ENCODE data around the gene KRTAP5-2. TPM values are rescaled to one million over a fixed set of nuclear protein-coding genes. Genes with fewer than 3 reads are reported as not detected.

Gene KRTAP5-2
- total RNA-seq, 2 donors from 2014 or later = not detected

- Mint-ChIP-seq H3K27ac (no peak overlapping the region), H3K4me1 (ENCODE audit: low read depth in 2 of 2) (peaks cover 3 to 6% of the 10 kb centered on the region in 2 donors), H3K9me3 (no peaks in the 10 kb centered on the region), H3K36me3 (no peaks in the 10 kb centered on the region), H3K27me3 (peaks cover 33 to 42% of the 10 kb centered on the region in 2 donors), H3K4me3 (no peak overlapping the region)
- no peak for ATAC-seq
- DNase-seq (ENCODE audit: low spot score) = no peak
These were observed 38.3 kb upstream of the KRTAP5-2 start for GRCh38 chr11:1636291-1636950.

DNA sequence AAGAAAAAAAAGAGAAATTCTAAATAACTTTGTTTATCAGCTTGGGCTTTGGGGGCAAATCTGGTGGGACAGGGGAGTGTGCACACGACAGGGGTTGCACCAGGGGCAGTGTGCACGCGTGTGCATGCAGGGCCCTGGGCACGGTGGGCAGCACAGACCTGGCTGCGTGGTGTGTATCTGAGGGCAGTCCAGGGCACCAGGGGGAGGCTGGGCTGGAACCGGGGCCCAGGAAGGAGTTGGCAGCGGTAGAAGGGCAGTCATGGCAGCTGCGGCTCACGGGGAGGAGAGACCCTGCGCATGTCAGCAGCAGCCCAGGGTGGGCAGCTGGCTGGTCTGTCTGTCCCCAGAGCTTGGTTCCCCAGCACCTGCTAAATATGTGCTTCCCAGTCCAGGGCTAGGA, 35.8 kb upstream of the KRTAP5-2 start:
- Mint-ChIP-seq H3K27me3 (peaks cover 34 to 42% of the 10 kb centered on the region in 2 donors), H3K27ac (no peak overlapping the region), H3K36me3 (no peaks in the 10 kb centered on the region), H3K9me3 (no peaks in the 10 kb centered on the region), H3K4me3 (no peak overlapping the region), H3K4me1 (ENCODE audit: low read depth in 2 of 2) (no peaks in the 10 kb centered on the region)
- ATAC-seq (no peak), DNase-seq (ENCODE audit: low spot score) (no peak)

- Mint-ChIP-seq H3K4me1 (ENCODE audit: low read depth in 2 of 2) (no peaks in the 10 kb centered on the region), H3K4me3 (no peak overlapping the region), H3K27me3 (peaks cover 36 to 45% of the 10 kb centered on the region in 2 donors), H3K27ac (no peak overlapping the region), H3K9me3 (no peaks in the 10 kb centered on the region), H3K36me3 (no peaks in the 10 kb centered on the region)
- no peak for DNase-seq (ENCODE audit: low spot score)
- no peak for ATAC-seq
These were observed 34.1 kb upstream of the KRTAP5-2 start for GRCh38 chr11:1632053-1632714.

DNA sequence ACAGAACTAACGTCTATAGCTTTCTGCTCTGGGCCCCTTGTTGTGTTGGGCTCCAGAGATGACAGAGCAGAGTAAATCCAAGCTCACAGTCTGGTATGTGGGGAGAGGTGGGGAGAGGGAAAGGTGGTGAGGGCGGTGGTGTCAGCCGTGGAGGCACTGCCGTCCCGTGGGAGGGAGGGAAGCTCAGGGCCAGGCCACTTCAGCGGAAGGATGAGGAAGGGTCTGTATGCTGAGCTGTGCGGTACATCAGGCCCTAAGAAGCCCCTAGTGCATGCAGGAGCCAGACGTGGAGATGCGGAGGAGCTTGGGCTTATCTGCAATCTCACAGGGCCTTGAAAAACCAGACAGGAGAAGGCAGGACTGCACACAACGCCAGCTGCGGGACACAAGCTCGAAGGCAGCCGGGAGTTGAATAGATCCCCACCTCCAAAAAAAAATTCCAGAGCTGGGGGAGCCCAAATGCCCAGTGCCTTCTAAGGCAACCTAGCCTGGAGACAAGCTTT, 33.0 kb upstream of the KRTAP5-2 start:
- Mint-ChIP-seq H3K27ac (no peak overlapping the region), H3K36me3 (no peaks in the 10 kb centered on the region), H3K4me3 (no peak overlapping the region), H3K4me1 (ENCODE audit: low read depth in 2 of 2) (no peaks in the 10 kb centered on the region), H3K9me3 (no peaks in the 10 kb centered on the region), H3K27me3 (peaks cover 34 to 50% of the 10 kb centered on the region in 2 donors)
- ATAC-seq = no peak
- DNase-seq (ENCODE audit: low spot score) = no peak

- Mint-ChIP-seq H3K36me3 (no peaks in the 10 kb centered on the region), H3K4me3 (no peak overlapping the region), H3K9me3 (no peaks in the 10 kb centered on the region), H3K27ac (no peak overlapping the region), H3K4me1 (ENCODE audit: low read depth in 2 of 2) (no peaks in the 10 kb centered on the region), H3K27me3 (peaks cover 30 to 43% of the 10 kb centered on the region in 2 donors)
- DNase-seq (ENCODE audit: low spot score) (no peak), ATAC-seq (no peak)
These were observed 32.2 kb upstream of the KRTAP5-2 start for GRCh38 chr11:1630271-1630670.

DNA sequence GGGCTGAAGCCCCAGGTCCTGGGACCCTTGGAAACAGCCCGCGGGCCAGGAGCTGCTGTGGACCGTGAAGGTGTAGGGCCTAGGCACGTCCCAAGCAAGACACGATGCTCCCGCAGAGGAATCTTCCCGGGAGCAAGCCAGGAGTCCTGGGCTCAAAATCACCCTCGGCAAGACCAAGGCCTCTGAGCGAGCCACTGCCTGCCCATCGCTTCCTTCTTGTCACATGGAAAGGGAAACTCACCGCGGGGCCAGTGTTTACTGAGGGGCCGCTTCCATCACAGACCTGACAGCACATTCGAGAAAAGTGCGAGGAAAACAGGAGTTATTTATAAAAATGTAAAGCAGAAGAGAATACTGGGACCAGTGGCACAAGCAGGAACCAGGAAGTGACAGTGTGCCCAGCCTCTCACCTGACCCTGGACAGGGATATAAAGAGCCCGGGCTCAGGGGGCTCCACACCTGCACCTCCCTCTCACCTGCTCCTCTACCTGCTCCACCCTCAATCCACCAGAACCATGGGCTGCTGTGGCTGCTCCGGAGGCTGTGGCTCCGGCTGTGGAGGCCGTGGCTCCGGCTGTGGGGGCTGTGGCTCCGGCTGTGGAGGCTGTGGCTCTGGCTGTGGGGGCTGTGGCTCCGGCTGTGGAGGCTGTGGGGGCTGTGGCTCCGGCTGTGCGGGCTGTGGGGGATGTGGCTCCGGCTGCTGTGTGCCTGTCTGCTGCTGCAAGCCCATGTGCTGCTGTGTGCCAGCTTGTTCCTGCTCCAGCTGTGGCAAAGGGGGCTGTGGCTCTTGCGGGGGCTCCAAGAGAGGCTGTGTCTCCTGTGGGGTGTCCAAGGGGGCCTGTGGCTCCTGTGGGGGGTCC, 31.5 kb upstream of the KRTAP5-2 start, which contains the start of gene KRTAP5-5:
Gene KRTAP5-5 (plus strand): TSS at position 450 of the 860 bp plus-strand sequence. CDS start 66 bp downstream, at position 516.
- Mint-ChIP-seq H3K27ac (no peak within 1 kb of the TSS), H3K36me3 (no peaks in the 10 kb centered on the region), H3K9me3 (no peaks in the 10 kb centered on the region), H3K4me3 (no peak within 1 kb of the TSS), H3K4me1 (ENCODE audit: low read depth in 2 of 2) (no peaks in the 10 kb centered on the region), H3K27me3 (peaks cover 30 to 37% of the 10 kb centered on the region in 2 donors)
- DNase-seq (ENCODE audit: low spot score) (no peak), ATAC-seq (no peak)

GRCh38 chr11:1628506-1629325, 30.6 kb upstream of the KRTAP5-2 start:
- ATAC-seq = peak; percentile 74 to 88
- Mint-ChIP-seq H3K36me3 (no peaks in the 10 kb centered on the region), H3K4me1 (ENCODE audit: low read depth in 2 of 2) (no peaks in the 10 kb centered on the region), H3K9me3 (no peaks in the 10 kb centered on the region), H3K27ac (no peak overlapping the region), H3K4me3 (no peak overlapping the region), H3K27me3 (peaks cover 24 to 37% of the 10 kb centered on the region in 2 donors)
- peak; percentile 81 for DNase-seq (ENCODE audit: low spot score)

- Mint-ChIP-seq H3K4me3 (no peak overlapping the region), H3K36me3 (no peaks in the 10 kb centered on the region)
These were observed 27.4 kb upstream of the KRTAP5-2 start for GRCh38 chr11:1625541-1625940.

GRCh38 chr11:1624621-1625020, 26.5 kb upstream of the KRTAP5-2 start:
- Mint-ChIP-seq H3K27ac (no peak overlapping the region), H3K36me3 (no peaks in the 10 kb centered on the region), H3K4me1 (ENCODE audit: low read depth in 2 of 2) (no peaks in the 10 kb centered on the region), H3K9me3 (no peaks in the 10 kb centered on the region), H3K27me3 (peaks cover 14% of the 10 kb centered on the region in 2 donors), H3K4me3 (no peak overlapping the region)
- DNase-seq (ENCODE audit: low spot score) (no peak), ATAC-seq (no peak)

More at GRCh38 chr11:1625541-1625940, 27.4 kb upstream of the KRTAP5-2 start:
- Mint-ChIP-seq H3K4me1 (ENCODE audit: low read depth in 2 of 2) (no peaks in the 10 kb centered on the region), H3K9me3 (no peaks in the 10 kb centered on the region), H3K27ac (no peak overlapping the region), H3K27me3 (peaks cover 13 to 17% of the 10 kb centered on the region in 2 donors)
- ATAC-seq (no peak), DNase-seq (ENCODE audit: low spot score) (no peak)

- Mint-ChIP-seq H3K4me1 (ENCODE audit: low read depth in 2 of 2) (no peaks in the 10 kb centered on the region), H3K36me3 (no peaks in the 10 kb centered on the region), H3K27me3 (peaks cover 14 to 15% of the 10 kb centered on the region in 2 donors), H3K4me3 (no peak overlapping the region), H3K9me3 (no peaks in the 10 kb centered on the region), H3K27ac (no peak overlapping the region)
- no peak for ATAC-seq
- DNase-seq (ENCODE audit: low spot score) = no peak
These were observed 25.6 kb upstream of the KRTAP5-2 start for GRCh38 chr11:1623716-1624115.

- Mint-ChIP-seq H3K4me3 (no peak within 1 kb of the TSS), H3K9me3 (no peaks in the 10 kb centered on the region)
These were observed 24.0 kb upstream of the KRTAP5-2 start, which contains the start of gene KRTAP5-4 for GRCh38 chr11:1622086-1622485. Gene KRTAP5-4, minus strand, starts transcription at chr11:1622138. Its CDS starts 45 bp downstream, at chr11:1622093.

GRCh38 chr11:1619449-1619848, 21.4 kb upstream of the KRTAP5-2 start:
- Mint-ChIP-seq H3K27me3 (peaks cover 22 to 27% of the 10 kb centered on the region in 2 donors), H3K9me3 (no peaks in the 10 kb centered on the region)

More at GRCh38 chr11:1622086-1622485, 24.0 kb upstream of the KRTAP5-2 start, which contains the start of gene KRTAP5-4:
- H3K27ac Mint-ChIP-seq = no peak within 1 kb of the TSS
- peaks cover 10 to 16% of the 10 kb centered on the region in 2 donors for H3K27me3 Mint-ChIP-seq
- no peaks in the 10 kb centered on the region for H3K4me1 Mint-ChIP-seq (ENCODE audit: low read depth in 2 of 2)
- ATAC-seq (no peak), DNase-seq (ENCODE audit: low spot score) (no peak)
- H3K36me3 Mint-ChIP-seq = no peaks in the 10 kb centered on the region

GRCh38 chr11:1618231-1618630, 20.1 kb upstream of the KRTAP5-2 start:
- no peaks in the 10 kb centered on the region for H3K36me3 Mint-ChIP-seq
- no peaks in the 10 kb centered on the region for H3K9me3 Mint-ChIP-seq
- ATAC-seq (no peak), DNase-seq (ENCODE audit: low spot score) (no peak)
- H3K27ac Mint-ChIP-seq = no peak overlapping the region
- peaks cover 26 to 36% of the 10 kb centered on the region in 2 donors for H3K27me3 Mint-ChIP-seq
- no peaks in the 10 kb centered on the region for H3K4me1 Mint-ChIP-seq (ENCODE audit: low read depth in 2 of 2)
- no peak overlapping the region for H3K4me3 Mint-ChIP-seq

More at GRCh38 chr11:1619449-1619848, 21.4 kb upstream of the KRTAP5-2 start:
- ATAC-seq (peak in 1 of 2 donors; percentile 57), DNase-seq (ENCODE audit: low spot score) (no peak)
- no peaks in the 10 kb centered on the region for H3K36me3 Mint-ChIP-seq
- H3K4me3 Mint-ChIP-seq = no peak overlapping the region
- no peaks in the 10 kb centered on the region for H3K4me1 Mint-ChIP-seq (ENCODE audit: low read depth in 2 of 2)
- H3K27ac Mint-ChIP-seq = no peak overlapping the region
